ENCODE data around the gene NTSR1. TPM values are rescaled to one million over a fixed set of nuclear protein-coding genes. Genes with fewer than 3 reads are reported as not detected.

NTSR1 gene
- total RNA-seq, 2 experiments from 2014 or later = 0.55 to 0.56 TPM

DNA sequence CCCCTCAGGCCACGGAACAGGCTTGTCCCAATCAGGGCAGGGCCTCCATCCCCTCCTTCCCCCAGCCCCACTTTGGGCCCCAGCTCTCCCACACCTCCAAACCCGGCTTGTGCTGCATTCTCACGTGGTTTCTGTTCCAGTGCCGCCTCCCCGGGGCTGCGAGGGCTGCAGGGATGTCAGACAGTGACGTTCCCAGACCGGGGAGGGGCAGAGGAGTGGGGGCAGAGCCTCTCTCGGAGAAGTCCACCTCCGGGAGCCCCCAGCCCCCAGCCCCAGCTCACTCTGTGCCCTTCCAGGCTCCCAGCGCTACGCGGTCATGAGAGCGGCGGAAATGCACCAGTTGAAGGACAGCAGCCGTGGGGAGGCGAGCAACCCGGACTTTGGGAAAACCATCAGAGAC, 47.9 kb upstream of the NTSR1 start:
- Mint-ChIP-seq H3K27me3 (no peaks in the 10 kb centered on the region), H3K27ac (no peak overlapping the region), H3K4me3 (no peak overlapping the region), H3K9me3 (no peaks in the 10 kb centered on the region), H3K4me1 (ENCODE audit: low read depth) (no peaks in the 10 kb centered on the region), H3K36me3 (ENCODE audit: low read depth) (no peaks in the 10 kb centered on the region)
- ATAC-seq (ENCODE audit: poor library complexity) = no peak
- CTCF ChIA-PET = no interaction called here
- intact Hi-C loops (cut with DNase I, micrococcal nuclease) = no loop called here
- no peak for TF ChIP-seq CTCF (IDR thresholded peaks at IDR 0.05)
- POLR2A ChIA-PET = no interaction called here
- H3K27me3 ChIP-seq (ENCODE audit: control insufficient read depth in 1 of 2, insufficient read depth in 2 of 2, low read length in 2 of 2) = no peaks in the 10 kb centered on the region
- H3K36me3 ChIP-seq (ENCODE audit: insufficient read depth, low read length) = no peaks in the 10 kb centered on the region
- H3K27ac ChIP-seq (ENCODE audit: low read depth in 1 of 2, low read length in 2 of 2) = no peak overlapping the region
- DNase-seq = no peak
- H3K4me3 ChIP-seq (ENCODE audit: low read length) = no peak overlapping the region
- H3K4me1 ChIP-seq (ENCODE audit: insufficient read depth, low read length) = no peaks in the 10 kb centered on the region
- H3K9me3 ChIP-seq (ENCODE audit: control insufficient read depth in 1 of 2, insufficient read depth in 1 of 2, low read length in 2 of 2) = no peaks in the 10 kb centered on the region

DNA sequence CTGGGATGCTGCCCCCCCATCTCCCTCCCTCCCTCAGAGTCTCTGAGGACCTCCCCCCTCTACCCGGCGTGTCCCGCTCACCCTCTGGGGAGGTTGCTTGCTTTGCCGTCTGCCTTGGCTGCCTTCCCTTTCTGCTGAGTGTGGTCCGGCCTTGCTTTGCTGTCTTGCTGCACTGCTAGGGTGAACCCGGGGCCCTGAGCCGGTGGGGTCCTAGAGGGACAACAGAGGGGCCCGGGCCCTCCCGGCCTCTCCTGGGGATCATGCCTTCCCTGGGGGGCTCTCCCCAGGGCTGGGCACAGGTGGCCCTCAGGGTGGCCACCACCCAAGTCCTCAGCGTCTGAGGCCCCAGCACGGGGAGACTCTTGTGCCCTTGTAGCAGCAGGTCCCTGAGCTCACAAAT, 47.0 kb upstream of the NTSR1 start:
- Mint-ChIP-seq H3K4me3 (no peak overlapping the region), H3K27me3 (no peaks in the 10 kb centered on the region), H3K36me3 (ENCODE audit: low read depth) (no peaks in the 10 kb centered on the region), H3K9me3 (no peaks in the 10 kb centered on the region), H3K4me1 (ENCODE audit: low read depth) (no peaks in the 10 kb centered on the region), H3K27ac (no peak overlapping the region)
- H3K4me1 ChIP-seq (ENCODE audit: insufficient read depth, low read length) = no peaks in the 10 kb centered on the region
- no peak overlapping the region for H3K27ac ChIP-seq (ENCODE audit: low read depth in 1 of 2, low read length in 2 of 2)
- H3K4me3 ChIP-seq (ENCODE audit: low read length) = no peak overlapping the region
- intact Hi-C loops (cut with DNase I, micrococcal nuclease) = no loop called here
- H3K27me3 ChIP-seq (ENCODE audit: control insufficient read depth in 1 of 2, insufficient read depth in 2 of 2, low read length in 2 of 2) = no peaks in the 10 kb centered on the region
- DNase-seq (no peak), ATAC-seq (ENCODE audit: poor library complexity) (no peak)
- CTCF ChIA-PET = no interaction called here
- no peak for TF ChIP-seq CTCF (IDR thresholded peaks at IDR 0.05)
- POLR2A ChIA-PET = no interaction called here
- H3K9me3 ChIP-seq (ENCODE audit: control insufficient read depth in 1 of 2, insufficient read depth in 1 of 2, low read length in 2 of 2) = no peaks in the 10 kb centered on the region
- H3K36me3 ChIP-seq (ENCODE audit: insufficient read depth, low read length) = no peaks in the 10 kb centered on the region

DNA sequence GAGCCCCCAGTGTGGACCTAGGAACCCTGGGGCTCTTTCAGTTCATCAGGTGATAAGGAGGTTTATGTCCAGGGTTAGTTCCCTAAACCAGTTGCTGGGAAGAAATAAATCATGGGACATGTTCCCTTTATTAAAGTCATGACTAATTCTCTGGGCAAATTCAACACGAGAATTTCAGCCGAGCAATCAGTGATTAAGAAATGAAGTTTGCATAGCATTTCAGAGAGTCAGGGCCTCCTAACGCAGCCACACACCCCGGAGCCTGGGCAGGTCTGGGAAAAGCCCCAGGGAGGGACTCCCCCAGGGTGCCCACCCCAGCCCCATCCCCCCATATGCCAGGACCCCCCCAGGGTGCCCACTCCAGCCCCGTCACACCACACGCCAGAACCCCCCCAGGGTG, 46.2 kb upstream of the NTSR1 start:
- intact Hi-C loops (cut with DNase I, micrococcal nuclease) = no loop called here
- H3K36me3 Mint-ChIP-seq (ENCODE audit: low read depth) = no peaks in the 10 kb centered on the region
- H3K4me3 Mint-ChIP-seq = no peak overlapping the region
- no peak overlapping the region for H3K4me3 ChIP-seq (ENCODE audit: low read length)
- no peak for TF ChIP-seq CTCF (IDR thresholded peaks at IDR 0.05)
- no peaks in the 10 kb centered on the region for H3K27me3 Mint-ChIP-seq
- no peaks in the 10 kb centered on the region for H3K4me1 Mint-ChIP-seq (ENCODE audit: low read depth)
- no peaks in the 10 kb centered on the region for H3K27me3 ChIP-seq (ENCODE audit: control insufficient read depth in 1 of 2, insufficient read depth in 2 of 2, low read length in 2 of 2)
- no peaks in the 10 kb centered on the region for H3K9me3 ChIP-seq (ENCODE audit: control insufficient read depth in 1 of 2, insufficient read depth in 1 of 2, low read length in 2 of 2)
- no peak for ATAC-seq (ENCODE audit: poor library complexity)
- DNase-seq = peak in 1 of 14 experiments; percentile 51
- CTCF ChIA-PET = no interaction called here
- H3K36me3 ChIP-seq (ENCODE audit: insufficient read depth, low read length) = no peaks in the 10 kb centered on the region
- H3K27ac Mint-ChIP-seq = no peak overlapping the region
- no peaks in the 10 kb centered on the region for H3K4me1 ChIP-seq (ENCODE audit: insufficient read depth, low read length)
- POLR2A ChIA-PET = no interaction called here
- no peaks in the 10 kb centered on the region for H3K9me3 Mint-ChIP-seq
- no peak overlapping the region for H3K27ac ChIP-seq (ENCODE audit: low read depth in 1 of 2, low read length in 2 of 2)

All from CD4-positive, alpha-beta T cell (primary cell).